Sigmoid colon (tissue), 4 donors: Measurements from ENCODE around the gene TBC1D22A.

Source experiments
- CTCF ChIP-seq, 4 experiments: fragments of 450-650 bp in 3 of 4; fragments of 200-600 bp in 1 of 4; IDR thresholded peaks; one replicate each; pipeline ENCODE4 v1.5.1; 2016 to 2019; ENCODE audit warnings: antibody characterized with exemption in 4 of 4, mild to moderate bottlenecking in 3 of 4, moderate library complexity in 2 of 4
- POLR2A ChIP-seq, 2 donors: fragments of 450-650 bp; IDR thresholded peaks; one replicate each; pipeline ENCODE4 v1.6.1; 2016; ENCODE audit warnings: antibody characterized with exemption in 2 of 2, mild to moderate bottlenecking in 2 of 2, moderate library complexity in 2 of 2
- POLR2AphosphoS5 ChIP-seq, 4 donors: sonication (generic); formaldehyde crosslinking; IDR thresholded peaks; one replicate each; pipeline ENCODE4 v1.6.1; 2017; ENCODE audit warnings: antibody characterized with exemption in 4 of 4

GRCh38 chr22:47199261-47199978 lies 437.0 kb downstream of the TBC1D22A start:
- TF ChIP-seq CTCF (IDR thresholded peaks at IDR 0.05) (no peak), POLR2A (IDR thresholded peaks at IDR 0.05) (no peak), POLR2AphosphoS5 (IDR thresholded peaks at IDR 0.05) (no peak)
